B cell (primary cell): ENCODE measurements around the gene PAPPA. TPM values are rescaled to one million over a fixed set of nuclear protein-coding genes. Genes with fewer than 3 reads are reported as not detected.

Experiments
- ATAC-seq: fragments of 200-7000 bp; cut with Tn5 transposase; one replicate; pipeline ENCODE4 v1.10.0; 2021; ENCODE audit warnings: low read depth, mild to moderate bottlenecking, moderate number of reproducible peaks, moderate library complexity
- CTCF ChIA-PET: fragments of 350-600 bp; sonication (Branson Sonifier 250); formaldehyde crosslinking; loops from one replicate; lab custom pipeline; 2021; ENCODE audit warnings: antibody characterized with exemption, inconsistent platforms; lab: Charles Lee
- POLR2A ChIA-PET: fragments of 350-600 bp; sonication (Branson Sonifier 250); formaldehyde crosslinking; loops from one replicate; lab custom pipeline; 2021; ENCODE audit warnings: antibody characterized with exemption; lab: Charles Lee
- DNase-seq: peaks from one replicate; pipeline ENCODE4 v3.0.0; 2013
- H2AFZ ChIP-seq: 2 replicates; pipeline ENCODE4 v1.6.1; 2012; ENCODE audit warnings: mild to moderate bottlenecking, low read depth, low read length; ENCODE audit not compliant: insufficient read depth, poor library complexity, severe bottlenecking
- H3K27ac ChIP-seq, 2 donors: 1 replicate in 1 of 2; 2 replicates in 1 of 2; pipeline ENCODE4 v1.5.1; 2012 to 2013; ENCODE audit warnings: low read length in 2 of 2, mild to moderate bottlenecking in 2 of 2, moderate library complexity in 1 of 2
- H3K27me3 ChIP-seq, 4 experiments: fragments of 200-600 bp in 1 of 4; sonication (generic) in 1 of 4; replicated peaks in 1 of 4; 1 replicate in 2 of 4; 2 replicates in 2 of 4; pipeline versions ENCODE4 v1.6.1 to v1.7.0; 2013 to 2016; ENCODE audit warnings: low read length in 3 of 4, mild to moderate bottlenecking in 2 of 4, mixed read lengths in 1 of 4, moderate library complexity in 1 of 4; ENCODE audit not compliant: insufficient read depth in 4 of 4, control insufficient read depth in 3 of 4; ENCODE audit errors: control extremely low read depth in 1 of 4
- H3K36me3 ChIP-seq, 2 experiments: replicated peaks in 1 of 2; 1 replicate in 1 of 2; 2 replicates in 1 of 2; pipeline versions ENCODE4 v1.6.1 to v1.7.1; 2013; ENCODE audit warnings: low read length in 1 of 2; ENCODE audit not compliant: insufficient read depth in 2 of 2, control insufficient read depth in 1 of 2; ENCODE audit errors: control extremely low read depth in 1 of 2, extremely low read depth in 1 of 2
- H3K4me1 ChIP-seq, 2 donors: fragments of 200-600 bp in 1 of 2; sonication (generic) in 1 of 2; 1 replicate in 1 of 2; 2 replicates in 1 of 2; pipeline versions ENCODE4 v1.5.1 to v1.6.1; 2013 to 2017; ENCODE audit warnings: low read length in 2 of 2; ENCODE audit not compliant: control insufficient read depth in 2 of 2, insufficient read depth in 2 of 2
- H3K4me2 ChIP-seq: replicated peaks from 2 replicates; pipeline ENCODE3; 2012; ENCODE audit warnings: mild to moderate bottlenecking, low read depth, low read length; ENCODE audit not compliant: poor library complexity, severe bottlenecking
- H3K4me3 ChIP-seq, 5 experiments: fragments of 200-600 bp in 1 of 5; sonication (generic) in 1 of 5; 1 replicate in 3 of 5; 2 replicates in 2 of 5; pipeline versions ENCODE4 v1.5.1 to v1.7.0; 2011 to 2016; ENCODE audit warnings: low read length in 4 of 5, mild to moderate bottlenecking in 4 of 5, low read depth in 2 of 5, control low read depth in 1 of 5, moderate library complexity in 1 of 5; ENCODE audit not compliant: insufficient read depth in 1 of 5; ENCODE audit errors: control extremely low read depth in 1 of 5, extremely low read depth in 1 of 5
- H3K79me2 ChIP-seq: fragments of 200-600 bp; sonication (generic); one replicate; pipeline ENCODE4 v1.6.0; 2016; ENCODE audit warnings: low read length; ENCODE audit not compliant: control insufficient read depth, insufficient read depth
- H3K9ac ChIP-seq: fragments of 200-600 bp; sonication (generic); 2 replicates; pipeline ENCODE4 v1.6.1; 2017; ENCODE audit warnings: mild to moderate bottlenecking, low read length, moderate library complexity
- H3K9me3 ChIP-seq, 3 donors: one replicate each; pipeline versions ENCODE4 v1.6.1 to v1.7.1; 2013; ENCODE audit warnings: low read length in 2 of 3; ENCODE audit not compliant: control insufficient read depth in 2 of 3, insufficient read depth in 1 of 3; ENCODE audit errors: control extremely low read depth in 1 of 3
- H4K20me1 ChIP-seq: 2 replicates; pipeline ENCODE4 v1.6.0; 2012; ENCODE audit warnings: mild to moderate bottlenecking, low read length; ENCODE audit not compliant: insufficient read depth, control insufficient read depth, poor library complexity, severe bottlenecking
- H3K27ac Mint-ChIP-seq: one replicate; pipeline ENCODE4 v1.8.0; 2021; ENCODE audit warnings: mixed read lengths
- H3K27me3 Mint-ChIP-seq: one replicate; pipeline ENCODE4 v1.8.0; 2021; ENCODE audit warnings: mixed read lengths
- H3K4me1 Mint-ChIP-seq: one replicate; pipeline ENCODE4 v1.8.0; 2021; ENCODE audit warnings: mixed read lengths
- H3K4me3 Mint-ChIP-seq: one replicate; pipeline ENCODE4 v1.8.0; 2021; ENCODE audit warnings: mixed read lengths
- H3K9me3 Mint-ChIP-seq: one replicate; pipeline ENCODE4 v1.8.0; 2022; ENCODE audit warnings: mixed read lengths; ENCODE audit not compliant: insufficient read depth
- EZH2 ChIP-seq: IDR thresholded peaks from 2 replicates; pipeline ENCODE4 v1.6.1; 2012; ENCODE audit warnings: borderline replicate concordance, low read depth, mild to moderate bottlenecking, moderate library complexity, low read length; ENCODE audit not compliant: insufficient read depth, poor library complexity, severe bottlenecking
- WGBS: methylation state at CpG from one replicate; pipeline ENCODE4 v1.1.5; 2013; ENCODE audit warnings: missing lambda C conversion rate; ENCODE audit not compliant: insufficient coverage; 5-methylcytosine and 5-hydroxymethylcytosine counted together
- intact Hi-C: fragments of 100-400 bp; cut with micrococcal nuclease; formaldehyde crosslinking; loops from one replicate; pipeline ENCODE4 v1.10.0; 2022
- polyA plus RNA-seq: library from polyadenylated mRNA; depleted of rRNA; stranded (reverse); fragments of >200 nt; gene quantifications from 2 replicates; pipeline ENCODE4 v1.2.3, GENCODE V29; 2012
- total RNA-seq, 2 donors: library from RNA; stranded (reverse); fragments of 120-200 nt in 1 of 2; gene quantifications; 1 replicate in 1 of 2; 2 replicates in 1 of 2; pipeline versions ENCODE4 v1.2.3 to v1.2.4, GENCODE V29; 2013 to 2022
- TF ChIP-seq, protein P1 (sequence below): fragments of 200-600 bp; IDR thresholded peaks from one replicate; pipeline ENCODE4 v1.8.0; 2022; ENCODE audit warnings: antibody characterized with exemption, mild to moderate bottlenecking

The PAPPA gene
- total and polyA plus RNA-seq, 2 donors (not counting 1 experiment from before 2014, with no cell fraction given): not detected

DNA sequence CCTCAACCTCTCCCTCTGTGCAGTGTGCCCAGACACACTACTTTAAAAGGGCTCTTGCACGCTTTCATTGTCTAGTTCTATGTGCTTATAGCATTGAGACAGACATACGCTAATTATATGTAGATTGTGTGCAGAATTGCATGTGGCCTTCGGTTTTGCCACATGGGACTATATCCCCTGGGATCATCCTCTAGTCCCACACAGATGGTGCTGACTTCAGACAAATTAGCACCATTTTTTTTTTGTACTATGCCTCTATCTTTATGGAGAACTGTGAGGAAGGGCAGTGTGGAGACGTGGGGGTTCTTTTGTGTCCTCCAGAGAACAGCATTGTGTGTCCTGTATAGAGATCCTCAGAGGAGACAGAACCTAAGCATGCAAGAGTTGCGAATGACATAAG, 29.3 kb downstream of the PAPPA start:
- WGBS: 100% methylated on average over 3 of the region's 5 CpGs
- DNase-seq (no peak), ATAC-seq (no peak)
- Mint-ChIP-seq H3K9me3 (no peaks in the 10 kb centered on the region), H3K4me3 (no peak overlapping the region), H3K27me3 (no peaks in the 10 kb centered on the region), H3K27ac (no peak overlapping the region), H3K4me1 (no peaks in the 10 kb centered on the region)
- no peak overlapping the region for H3K4me2 ChIP-seq
- no peaks in the 10 kb centered on the region for H4K20me1 ChIP-seq
- no peak overlapping the region for H3K4me3 ChIP-seq
- intact Hi-C loops: no loop called here
- no peaks in the 10 kb centered on the region for H3K4me1 ChIP-seq
- ChIA-PET CTCF (no interaction called here), POLR2A (no interaction called here)
- no peaks in the 10 kb centered on the region for H3K79me2 ChIP-seq
- H3K9ac ChIP-seq: no peak overlapping the region
- no peak overlapping the region for H2AFZ ChIP-seq
- peaks cover 0 to 10% (median 0%) of the 10 kb centered on the region in 3 donors for H3K9me3 ChIP-seq
- no peaks in the 10 kb centered on the region for H3K27me3 ChIP-seq
- H3K27ac ChIP-seq: no peak overlapping the region
- H3K36me3 ChIP-seq: no peaks in the 10 kb centered on the region
- no peak for TF ChIP-seq EZH2
- TF ChIP-seq, protein P1, sequence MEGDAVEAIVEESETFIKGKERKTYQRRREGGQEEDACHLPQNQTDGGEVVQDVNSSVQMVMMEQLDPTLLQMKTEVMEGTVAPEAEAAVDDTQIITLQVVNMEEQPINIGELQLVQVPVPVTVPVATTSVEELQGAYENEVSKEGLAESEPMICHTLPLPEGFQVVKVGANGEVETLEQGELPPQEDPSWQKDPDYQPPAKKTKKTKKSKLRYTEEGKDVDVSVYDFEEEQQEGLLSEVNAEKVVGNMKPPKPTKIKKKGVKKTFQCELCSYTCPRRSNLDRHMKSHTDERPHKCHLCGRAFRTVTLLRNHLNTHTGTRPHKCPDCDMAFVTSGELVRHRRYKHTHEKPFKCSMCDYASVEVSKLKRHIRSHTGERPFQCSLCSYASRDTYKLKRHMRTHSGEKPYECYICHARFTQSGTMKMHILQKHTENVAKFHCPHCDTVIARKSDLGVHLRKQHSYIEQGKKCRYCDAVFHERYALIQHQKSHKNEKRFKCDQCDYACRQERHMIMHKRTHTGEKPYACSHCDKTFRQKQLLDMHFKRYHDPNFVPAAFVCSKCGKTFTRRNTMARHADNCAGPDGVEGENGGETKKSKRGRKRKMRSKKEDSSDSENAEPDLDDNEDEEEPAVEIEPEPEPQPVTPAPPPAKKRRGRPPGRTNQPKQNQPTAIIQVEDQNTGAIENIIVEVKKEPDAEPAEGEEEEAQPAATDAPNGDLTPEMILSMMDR: no peak

- H4K20me1 ChIP-seq: no peaks in the 10 kb centered on the region
- H3K4me2 ChIP-seq: no peak overlapping the region
- H3K27me3 Mint-ChIP-seq: no peaks in the 10 kb centered on the region
- intact Hi-C loops: no loop called here
- no peak for ATAC-seq
- peaks cover 0 to 16% (median 0%) of the 10 kb centered on the region in 3 donors for H3K9me3 ChIP-seq
- no peak overlapping the region for H3K4me3 Mint-ChIP-seq
- no peak overlapping the region for H3K9ac ChIP-seq
- H3K79me2 ChIP-seq: no peaks in the 10 kb centered on the region
- H3K27ac ChIP-seq: no peak overlapping the region
- CTCF ChIA-PET: no interaction called here
- no peak overlapping the region for H3K4me3 ChIP-seq
- no peak for TF ChIP-seq EZH2
- TF ChIP-seq, protein P1: no peak
- WGBS: 94% methylated on average over 27 of the region's 27 CpGs
- DNase-seq: no peak
- peaks cover 2% of the 10 kb centered on the region for H3K9me3 Mint-ChIP-seq
- H3K27me3 ChIP-seq: no peaks in the 10 kb centered on the region
- no peak overlapping the region for H3K27ac Mint-ChIP-seq
- H3K4me1 Mint-ChIP-seq: no peaks in the 10 kb centered on the region
- H3K4me1 ChIP-seq: no peaks in the 10 kb centered on the region
- no peak overlapping the region for H2AFZ ChIP-seq
- H3K36me3 ChIP-seq: no peaks in the 10 kb centered on the region
- POLR2A ChIA-PET: no interaction called here
Measured at GRCh38 chr9:116187570-116188170, 34.1 kb downstream of the PAPPA start.
